Non-pigmented ciliary epithelial cell (primary cell): ENCODE results near the gene KRTAP10-10.
"Not testable (repeated sequence)": the region's sequence is repeated elsewhere in the genome, so short reads cannot be mapped to it uniquely, and the experiment has no call there.

Source experiments
- DNase-seq: peaks from one replicate; pipeline ENCODE4 v3.0.0-alpha.2; 2010; ENCODE audit warnings: low read depth

KRTAP10-10 gene, protein sequence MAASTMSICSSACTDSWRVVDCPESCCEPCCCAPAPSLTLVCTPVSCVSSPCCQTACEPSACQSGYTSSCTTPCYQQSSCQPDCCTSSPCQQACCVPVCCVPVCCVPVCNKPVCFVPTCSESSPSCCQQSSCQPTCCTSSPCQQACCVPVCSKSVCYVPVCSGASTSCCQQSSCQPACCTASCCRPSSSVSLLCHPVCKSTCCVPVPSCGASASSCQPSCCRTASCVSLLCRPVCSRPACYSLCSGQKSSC

DNA sequence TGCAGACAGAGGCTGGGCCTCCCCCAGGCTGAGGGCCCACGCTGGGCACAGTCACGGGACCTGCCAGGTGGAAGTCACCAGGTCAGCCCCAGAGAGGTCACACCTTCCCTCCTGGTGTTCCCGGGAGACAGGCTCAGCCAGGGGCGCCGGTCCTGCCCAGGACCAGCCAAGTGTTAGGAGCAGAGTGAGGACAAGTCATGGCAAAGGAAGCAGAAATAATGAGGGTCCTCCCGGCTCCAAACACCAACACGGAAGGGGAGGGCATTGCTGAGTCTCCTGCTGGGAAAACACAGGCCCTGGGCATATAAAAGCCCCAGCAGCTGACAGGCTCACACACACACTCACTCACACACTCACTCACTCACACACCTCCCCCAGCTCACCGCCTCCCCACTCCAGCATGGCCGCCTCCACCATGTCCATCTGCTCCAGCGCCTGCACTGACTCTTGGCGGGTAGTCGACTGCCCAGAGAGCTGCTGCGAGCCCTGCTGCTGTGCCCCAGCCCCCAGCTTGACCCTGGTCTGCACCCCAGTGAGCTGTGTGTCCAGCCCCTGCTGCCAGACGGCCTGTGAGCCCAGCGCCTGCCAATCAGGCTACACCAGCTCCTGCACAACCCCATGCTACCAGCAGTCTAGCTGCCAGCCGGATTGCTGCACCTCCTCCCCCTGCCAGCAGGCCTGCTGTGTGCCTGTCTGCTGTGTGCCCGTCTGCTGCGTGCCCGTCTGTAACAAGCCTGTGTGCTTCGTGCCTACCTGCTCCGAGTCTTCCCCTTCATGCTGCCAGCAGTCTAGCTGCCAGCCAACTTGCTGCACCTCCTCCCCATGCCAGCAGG is at the start of gene KRTAP10-10:
Gene KRTAP10-10 (plus strand): TSS at position 339 of the 833 bp plus-strand sequence. CDS start 62 bp downstream, at position 401.
- DNase-seq: no peak

DNA sequence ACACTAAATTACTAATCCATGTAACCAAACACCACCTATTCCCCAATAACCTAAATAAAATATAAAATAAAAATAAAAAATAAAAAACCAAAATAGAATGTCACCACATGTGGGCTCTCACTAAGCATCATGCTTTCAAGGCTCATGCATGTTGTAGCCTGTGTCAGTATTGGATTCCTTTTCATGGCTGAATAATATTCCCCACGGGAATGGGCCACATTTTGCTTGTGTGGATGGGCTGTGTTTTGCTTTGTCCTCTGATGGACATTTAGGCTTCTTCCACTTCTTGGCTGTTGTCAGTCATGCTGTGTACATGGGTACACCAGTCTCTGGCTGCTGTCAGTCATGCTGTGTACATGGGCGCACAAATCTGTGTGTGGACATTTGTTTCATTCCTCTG is 48.1 kb upstream of the KRTAP10-10 start:
- no peak for DNase-seq

DNA sequence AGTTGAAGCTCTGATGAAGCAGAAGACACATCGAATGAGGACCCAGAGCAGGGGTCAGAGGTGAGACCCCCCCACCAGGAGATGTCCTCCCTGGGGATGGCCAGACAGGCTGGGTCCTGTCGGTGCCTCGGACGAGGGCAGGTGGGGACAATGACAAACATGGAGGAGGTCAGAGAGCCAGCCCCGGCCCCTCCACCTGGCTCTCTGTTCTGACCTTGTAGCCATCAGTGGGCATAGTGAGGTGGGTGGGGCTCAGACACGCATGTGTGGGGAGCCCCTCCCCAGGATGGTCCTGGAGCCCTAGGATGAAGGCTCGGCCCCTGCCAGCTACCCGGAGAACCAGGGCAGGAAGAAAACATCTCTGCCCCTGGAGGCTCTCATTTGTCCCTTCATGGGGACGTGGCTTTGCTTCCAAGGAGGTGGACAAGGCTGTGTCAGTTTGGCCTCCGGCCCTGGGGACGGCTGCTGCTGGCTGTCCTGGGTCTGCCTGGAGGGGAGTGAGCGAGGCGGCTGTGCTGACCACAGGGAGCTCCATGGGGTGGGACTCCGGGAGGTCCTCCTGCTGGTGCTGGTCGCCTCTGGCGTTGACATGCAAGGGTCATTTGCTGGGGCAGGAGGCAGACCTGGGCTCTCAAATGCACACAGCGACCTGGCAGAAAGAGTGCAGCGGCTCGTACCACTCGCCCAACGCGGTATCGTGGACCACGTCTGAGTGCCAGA is 47.4 kb upstream of the KRTAP10-10 start:
- no peak for DNase-seq

DNA sequence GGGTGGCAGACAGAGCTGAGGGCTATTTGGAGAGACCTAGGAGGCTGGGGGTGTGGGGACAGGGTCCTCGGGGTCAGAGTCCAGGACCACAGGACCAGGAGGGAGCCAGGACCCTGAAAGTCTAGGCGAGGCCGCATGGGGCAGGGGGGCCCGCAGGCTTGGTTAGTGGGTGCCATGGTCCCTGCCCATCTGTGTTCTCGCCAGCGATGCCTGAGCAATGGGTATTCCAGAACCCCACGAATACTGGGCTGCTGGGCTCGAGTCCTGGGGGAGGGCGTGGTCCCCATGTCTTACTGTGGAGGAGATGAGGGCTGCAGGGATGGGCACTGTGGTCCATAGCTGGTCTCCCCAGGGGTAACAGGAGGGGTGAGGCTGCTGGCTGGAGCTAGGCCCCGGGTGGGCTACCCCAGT is 46.8 kb upstream of the KRTAP10-10 start:
- DNase-seq: no peak

DNA sequence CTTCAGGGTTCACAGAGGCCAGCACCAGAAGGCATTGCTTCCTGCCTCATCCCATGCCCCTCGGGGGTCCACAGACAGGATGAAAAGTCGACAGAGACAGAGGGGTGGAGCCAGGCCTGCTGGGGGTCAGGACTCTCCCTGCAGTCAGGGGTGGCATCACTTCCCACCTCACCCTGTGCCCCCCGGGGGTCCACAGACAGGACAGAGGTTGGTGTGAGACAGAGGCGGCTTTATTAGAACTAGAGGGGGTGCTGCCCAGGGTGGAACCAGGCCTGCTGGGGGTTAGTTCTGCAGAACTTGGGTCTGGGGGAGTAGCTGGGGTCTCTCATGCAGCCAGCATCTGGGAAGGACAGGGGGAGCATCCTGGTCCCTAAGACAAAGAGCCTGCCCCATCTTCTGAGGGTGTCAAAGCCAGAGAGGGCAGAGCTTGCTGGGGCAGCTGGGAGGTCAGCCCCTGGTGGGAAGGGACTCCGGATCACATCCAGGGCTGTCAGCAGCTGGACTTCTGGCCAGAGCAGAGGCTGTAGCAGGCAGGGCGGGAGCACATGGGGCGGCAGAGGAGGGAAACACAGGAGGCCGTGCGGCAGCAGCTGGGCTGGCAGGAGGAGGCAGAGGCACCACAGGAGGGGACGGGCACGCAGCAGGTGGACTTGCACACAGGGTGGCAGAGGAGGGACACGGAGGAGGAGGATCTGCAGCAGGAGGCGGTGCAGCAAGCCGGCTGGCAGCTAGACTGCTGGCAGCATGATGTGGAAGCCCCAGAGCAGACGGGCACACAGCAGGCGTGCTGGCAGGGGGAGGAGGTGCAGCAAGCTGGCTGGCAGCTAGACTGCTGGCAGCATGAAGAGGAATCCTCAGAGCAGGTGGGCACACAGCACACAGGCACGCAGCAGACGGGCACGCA is 46.0 kb upstream of the KRTAP10-10 start:
- DNase-seq: not testable (repeated sequence)

DNA sequence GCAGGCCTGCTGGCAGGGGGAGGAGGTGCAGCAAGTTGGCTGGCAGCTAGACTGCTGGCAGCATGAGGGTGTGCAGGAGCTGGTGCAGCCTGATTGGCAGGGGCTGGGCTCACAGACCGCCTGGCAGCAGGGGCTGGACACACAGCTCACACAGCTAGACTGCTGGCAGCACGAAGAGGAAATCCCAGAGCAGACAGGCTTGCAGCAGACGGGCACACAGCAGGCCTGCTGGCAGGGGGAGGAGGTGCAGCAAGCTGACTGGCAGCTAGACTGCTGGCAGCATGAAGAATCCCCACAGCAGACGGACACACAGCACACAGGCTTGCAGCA is 45.4 kb upstream of the KRTAP10-10 start:
- DNase-seq: not testable (repeated sequence)

DNA sequence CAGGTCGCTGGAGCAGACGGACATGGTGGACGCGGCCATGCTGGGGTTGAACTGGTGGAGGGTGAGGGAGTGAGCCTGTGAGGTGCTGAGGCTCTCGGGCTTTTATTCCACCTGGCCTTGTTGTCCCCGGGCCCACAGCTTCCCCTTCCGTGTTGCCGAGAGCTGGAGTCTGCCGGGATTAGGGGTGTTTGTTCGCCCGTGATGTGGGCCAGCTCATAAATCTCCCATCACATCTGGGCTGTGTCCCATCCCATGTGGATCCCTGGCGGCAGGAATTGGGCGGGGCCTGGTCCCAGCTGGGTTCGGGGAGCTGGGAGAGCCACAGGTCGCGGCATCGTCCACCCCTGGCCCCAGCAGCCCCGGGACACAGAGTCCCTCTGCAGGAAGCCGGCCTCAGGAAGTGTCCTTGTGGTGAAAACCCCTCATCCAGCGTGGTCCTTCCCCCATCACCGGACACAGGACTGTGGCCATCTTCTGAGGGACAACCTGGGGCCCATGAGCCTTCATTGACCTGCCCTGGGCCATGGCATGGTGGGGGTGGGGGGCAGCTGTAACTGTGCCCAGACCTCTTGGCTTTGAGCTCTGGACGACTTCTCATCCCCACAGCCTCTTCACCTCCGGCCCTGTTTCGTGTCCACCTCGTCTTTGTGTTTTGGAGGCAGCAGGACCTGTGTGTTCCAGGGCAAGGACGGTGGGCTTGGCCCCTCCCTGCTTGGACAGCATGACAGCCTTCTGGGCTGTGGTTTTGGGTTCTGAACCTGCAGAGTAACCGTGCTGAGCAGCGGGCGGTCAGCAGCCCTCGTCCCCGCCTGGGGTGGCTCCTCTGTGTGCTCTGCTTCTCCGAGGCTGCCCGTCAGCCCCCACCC is 44.5 kb upstream of the KRTAP10-10 start, which contains the start of gene KRTAP10-6:
Gene KRTAP10-6 (minus strand): TSS at position 60 of the 866 bp plus-strand sequence. CDS start 21 bp downstream, at position 39.
- no peak for DNase-seq

DNA sequence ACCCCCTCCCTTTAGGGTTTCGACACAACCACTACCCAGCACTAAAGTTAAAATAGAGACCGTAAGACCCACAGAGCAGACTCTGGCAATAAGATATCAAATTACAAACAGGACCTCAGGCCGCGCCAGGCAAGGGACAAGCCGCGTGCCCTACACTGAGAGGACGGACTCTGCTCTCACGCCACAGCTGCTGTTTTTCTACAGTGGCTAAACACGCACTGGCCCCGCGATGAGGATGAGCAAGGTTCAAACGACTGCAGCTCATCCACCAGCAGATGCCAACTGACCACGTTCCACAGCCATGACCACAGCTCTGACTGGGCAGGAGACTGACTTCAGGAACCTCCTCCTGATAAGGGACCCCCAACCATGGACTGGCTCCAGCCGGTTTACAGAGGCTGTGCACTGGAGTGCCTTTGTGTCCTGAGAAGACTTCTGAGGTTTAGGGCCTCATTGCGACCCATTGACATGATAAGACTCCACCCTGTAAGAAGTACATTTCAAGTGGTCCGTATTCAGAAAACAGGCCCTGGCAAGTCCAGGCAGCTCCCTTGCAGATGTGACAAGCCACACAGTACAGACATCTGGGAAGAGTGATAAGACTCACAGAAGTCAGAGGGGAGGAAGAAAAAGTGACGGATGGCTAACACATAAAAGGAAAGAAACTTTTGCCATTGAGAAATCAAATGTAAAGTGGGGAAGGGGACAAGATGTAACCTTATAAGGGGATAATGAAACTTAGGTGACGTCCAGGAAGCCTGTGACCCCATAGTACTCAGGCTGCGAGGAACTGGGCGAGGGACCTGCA is 43.4 kb upstream of the KRTAP10-10 start:
- DNase-seq: no peak

DNA sequence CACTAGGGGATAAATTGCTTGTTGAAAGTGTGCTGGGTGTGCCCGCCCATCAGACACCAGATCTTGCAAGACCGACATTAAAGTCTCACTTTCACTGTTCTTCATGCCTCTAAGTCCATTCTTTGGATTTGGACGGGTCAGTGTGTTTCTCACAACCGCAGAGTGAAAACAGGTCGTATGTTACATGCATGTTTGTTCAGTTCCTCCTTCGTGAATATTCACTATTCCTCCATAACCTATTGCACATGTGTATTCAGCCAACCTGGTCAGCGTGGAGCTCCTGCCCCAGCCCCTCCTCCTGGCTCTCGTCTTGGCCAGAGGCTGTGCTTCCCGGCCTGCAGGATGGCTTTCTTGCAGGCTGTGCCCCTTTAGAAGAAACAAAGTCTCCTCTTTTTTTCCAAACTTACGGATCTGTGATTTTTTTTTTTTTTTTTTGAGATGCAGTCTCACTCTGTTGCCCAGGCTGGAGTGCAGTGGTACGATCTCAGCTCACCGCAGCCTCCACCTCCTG is 42.7 kb upstream of the KRTAP10-10 start:
- no peak for DNase-seq

DNA sequence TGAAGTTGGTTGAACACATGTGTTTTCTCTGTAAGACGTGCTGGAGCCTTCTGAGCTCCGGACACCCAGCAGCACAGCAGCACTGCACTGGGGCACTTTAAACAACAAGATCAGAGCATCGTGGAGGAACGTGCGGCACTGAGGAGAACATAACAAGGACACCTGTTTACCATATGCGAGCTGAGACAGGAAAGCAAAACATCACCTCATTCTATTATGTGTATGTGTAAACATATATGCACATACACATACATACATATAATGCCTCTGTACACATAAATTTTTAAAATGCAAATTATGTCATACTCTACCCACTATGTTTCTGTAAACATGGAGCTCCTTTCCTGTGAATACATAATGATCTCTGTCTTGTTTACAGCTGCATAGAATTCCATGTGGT is 41.6 kb upstream of the KRTAP10-10 start:
- DNase-seq: no peak

DNA sequence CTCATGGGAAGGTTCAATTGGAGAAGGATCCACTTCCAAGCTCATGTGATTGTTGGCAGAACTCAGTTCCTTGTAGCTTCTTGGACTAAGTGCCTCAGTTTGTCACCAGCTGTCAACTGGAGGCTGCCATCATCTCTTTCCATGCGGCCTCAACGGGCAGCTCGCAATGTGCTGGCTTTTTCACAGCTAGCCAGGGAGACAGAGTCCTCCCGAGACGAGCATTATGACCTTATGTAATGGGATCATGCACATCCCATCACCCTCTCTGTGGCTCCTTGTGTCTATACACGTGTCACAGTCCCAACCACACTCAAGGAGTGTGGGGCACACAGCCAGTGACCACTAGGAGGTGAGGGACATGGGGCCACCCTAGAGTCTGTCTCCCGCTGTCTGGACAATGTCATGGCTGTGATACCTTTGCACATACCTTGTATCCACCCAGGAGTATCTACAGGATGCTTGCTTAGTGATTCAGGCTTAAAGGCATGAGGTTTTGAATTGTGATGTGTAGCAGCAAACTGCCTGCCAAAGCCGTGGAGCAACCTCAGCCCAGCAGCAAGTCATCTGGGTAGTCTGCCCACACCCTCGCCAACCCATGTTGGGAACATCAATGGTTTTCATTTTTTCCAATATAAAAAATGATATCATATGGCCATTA is 41.0 kb upstream of the KRTAP10-10 start:
- no peak for DNase-seq

DNA sequence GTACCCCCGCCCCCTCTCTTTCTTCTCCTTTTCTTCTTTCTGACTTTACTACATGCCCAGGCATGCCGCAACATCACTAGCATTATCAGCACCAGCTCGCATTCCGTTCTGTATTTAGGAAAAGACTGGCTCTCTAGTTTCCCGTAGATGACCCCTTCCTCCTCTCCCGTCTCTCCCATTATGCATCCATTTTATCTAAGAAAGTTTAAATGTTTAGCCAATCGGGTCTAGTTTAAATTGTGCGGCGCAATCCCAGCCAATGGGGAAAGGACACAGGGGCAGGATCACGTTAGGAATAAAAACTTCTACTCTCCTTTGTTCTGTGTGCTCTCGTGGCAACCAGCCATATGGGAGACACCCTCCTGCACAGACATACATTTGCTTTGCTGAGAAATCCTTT is 39.1 kb upstream of the KRTAP10-10 start:
- DNase-seq: no peak

DNA sequence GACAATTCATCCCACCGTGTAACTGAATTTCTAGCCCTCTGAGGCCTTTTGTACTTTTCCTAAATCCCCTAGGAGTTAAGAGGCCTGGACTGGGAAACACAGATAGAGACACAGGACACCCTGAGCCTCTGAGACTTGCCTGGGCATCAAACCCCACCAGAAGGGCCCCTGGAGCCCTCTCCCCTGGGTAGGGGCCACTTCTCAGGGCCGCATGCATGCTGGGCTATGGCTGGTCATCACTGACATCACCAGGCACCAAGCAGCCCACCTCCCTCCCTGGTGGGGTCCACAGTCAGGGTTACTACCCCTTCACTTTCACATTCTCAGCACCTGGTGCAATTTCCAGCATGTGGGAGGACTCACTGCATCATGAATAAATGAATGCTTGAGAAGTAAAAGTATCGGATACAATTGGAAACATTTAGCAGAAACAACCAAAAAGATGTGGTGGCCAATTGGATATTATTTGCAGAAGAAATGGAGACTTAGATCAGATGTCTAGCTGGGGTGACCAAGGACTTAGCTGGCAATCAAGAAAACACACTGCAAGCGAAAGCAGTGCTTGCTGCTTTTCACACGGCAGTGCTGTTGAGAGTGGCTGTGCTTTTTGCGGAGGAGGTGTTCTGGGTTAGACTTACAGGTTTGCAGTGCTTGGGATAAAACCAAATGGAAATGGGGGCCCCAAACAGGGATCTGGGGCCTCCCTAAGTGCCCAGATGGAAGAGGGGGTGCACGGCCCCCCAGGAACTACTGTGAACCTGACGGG is 37.7 kb upstream of the KRTAP10-10 start:
- no peak for DNase-seq

DNA sequence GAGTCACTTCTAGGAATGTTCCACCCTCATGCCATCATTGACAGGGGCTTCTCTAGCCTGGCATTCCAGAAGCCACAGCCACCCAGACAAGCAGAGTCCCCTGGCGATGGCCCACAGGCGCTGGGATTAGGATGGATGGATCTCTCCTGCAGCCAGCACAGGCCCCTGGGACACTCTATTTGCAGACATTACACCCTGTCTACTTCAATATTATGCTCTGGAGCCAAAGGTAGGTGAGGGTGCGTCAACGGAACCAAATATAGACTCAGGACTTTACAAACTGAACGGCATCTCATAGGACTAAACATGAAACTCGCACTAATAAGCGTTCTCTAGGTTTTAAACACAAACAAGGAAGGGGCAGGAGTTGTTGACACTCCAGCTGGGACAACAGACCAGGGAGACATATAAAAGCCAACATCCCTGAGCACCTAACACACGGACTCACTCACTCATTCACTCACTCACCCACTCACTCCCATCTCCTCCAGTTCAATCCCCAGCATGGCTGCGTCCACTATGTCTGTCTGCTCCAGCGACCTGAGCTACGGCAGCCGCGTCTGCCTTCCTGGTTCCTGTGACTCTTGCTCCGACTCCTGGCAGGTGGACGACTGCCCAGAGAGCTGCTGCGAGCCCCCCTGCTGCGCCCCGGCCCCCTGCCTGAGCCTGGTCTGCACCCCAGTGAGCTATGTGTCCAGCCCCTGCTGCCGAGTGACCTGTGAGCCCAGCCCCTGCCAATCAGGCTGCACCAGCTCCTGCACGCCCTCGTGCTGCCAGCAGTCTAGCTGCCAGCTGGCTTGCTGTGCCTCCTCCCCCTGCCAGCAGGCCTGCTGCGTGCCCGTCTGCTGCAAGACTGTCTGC is 36.8 kb upstream of the KRTAP10-10 start, which contains the start of gene KRTAP10-7:
Gene KRTAP10-7 (plus strand): TSS at position 480 of the 861 bp plus-strand sequence. CDS start 25 bp downstream, at position 505.
- not testable (repeated sequence) for DNase-seq

DNA sequence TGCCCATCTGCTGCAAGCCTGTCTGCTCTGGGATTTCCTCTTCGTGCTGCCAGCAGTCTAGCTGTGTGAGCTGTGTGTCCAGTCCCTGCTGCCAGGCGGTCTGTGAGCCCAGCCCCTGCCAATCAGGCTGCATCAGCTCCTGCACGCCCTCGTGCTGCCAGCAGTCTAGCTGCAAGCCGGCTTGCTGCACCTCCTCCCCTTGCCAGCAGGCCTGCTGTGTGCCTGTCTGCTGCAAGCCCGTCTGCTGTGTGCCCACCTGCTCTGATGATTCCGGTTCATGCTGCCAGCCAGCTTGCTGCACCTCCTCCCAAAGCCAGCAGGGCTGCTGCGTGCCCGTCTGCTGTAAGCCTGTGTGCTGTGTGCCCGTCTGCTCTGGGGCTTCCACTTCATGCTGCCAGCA is 36.1 kb upstream of the KRTAP10-10 start:
- not testable (repeated sequence) for DNase-seq

DNA sequence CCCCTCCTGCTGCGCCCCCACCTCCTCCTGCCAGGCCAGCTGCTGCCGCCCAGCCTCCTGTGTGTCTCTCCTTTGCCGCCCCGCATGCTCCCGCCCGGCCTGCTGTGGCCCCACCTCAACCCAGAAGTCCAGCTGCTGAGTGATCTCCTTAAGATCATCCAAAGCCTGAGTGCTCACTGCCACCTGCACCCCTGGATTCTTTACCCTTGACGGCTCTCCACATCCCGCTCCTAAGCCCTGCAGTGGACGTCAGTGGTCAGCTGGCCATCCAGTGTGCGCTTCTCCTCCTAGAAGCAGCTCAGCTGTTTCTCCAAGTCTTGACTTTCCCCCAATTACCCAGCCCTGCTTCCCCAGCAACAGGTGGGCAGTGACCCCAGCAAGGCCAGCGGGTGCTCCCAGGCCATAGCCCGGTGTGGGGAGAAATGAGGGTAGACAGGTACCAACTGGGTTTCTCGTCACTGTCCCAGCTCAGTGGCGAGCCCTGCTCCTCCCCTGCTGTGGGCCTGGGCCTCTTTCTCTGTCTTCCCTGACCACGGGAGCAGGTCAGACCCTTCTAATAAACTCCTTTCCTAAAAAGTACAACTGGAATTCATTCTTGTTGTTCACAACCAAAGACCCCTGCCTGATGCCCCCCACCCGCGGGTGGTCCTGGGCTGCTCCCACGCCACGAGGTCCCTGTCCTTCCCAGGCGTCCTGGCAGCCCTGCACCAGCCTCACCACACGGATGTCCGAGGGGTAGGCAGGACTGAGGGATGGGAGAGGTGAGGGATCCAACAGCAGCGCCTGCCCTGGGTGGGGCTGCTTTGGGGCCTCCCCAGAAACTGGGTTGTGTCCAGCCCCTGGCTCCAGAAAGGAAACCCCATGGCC is 35.3 kb upstream of the KRTAP10-10 start:
- DNase-seq: no peak
